MCF 10A (cell line): ENCODE measurements around the gene CTSZ. TPM values are rescaled to one million over a fixed set of nuclear protein-coding genes. Genes with fewer than 3 reads are reported as not detected.
A peak's percentile ranks its signal among the peaks of the same experiment; 100 is the strongest.

Experiments
- BruUV-seq: library from RNA; stranded (reverse); fragments of 400-500 nt; replicated peaks from 2 replicates; lab custom pipeline; 2021; lab: Mats Ljungman, UMichigan
- CTCF ChIA-PET: fragments of 300-600 bp; sonication (Branson Sonifier 250); formaldehyde crosslinking; extraction: SDS; loops from one replicate; lab custom pipeline; 2021; ENCODE audit warnings: antibody characterized with exemption, inconsistent platforms; lab: Yijun Ruan, JAX
- POLR2A ChIA-PET: fragments of 300-600, 350-650 bp; sonication (Branson Sonifier 250); formaldehyde crosslinking; extraction: SDS; loops from one replicate; lab custom pipeline; 2020; ENCODE audit warnings: antibody characterized with exemption, inconsistent platforms; lab: Yijun Ruan, JAX
- DNase-seq: peaks from one replicate; pipeline ENCODE4 v3.0.0-alpha.2; 2018; ENCODE audit not compliant: unreplicated experiment
- H3K27ac Mint-ChIP-seq: one replicate; pipeline ENCODE4 v1.8.0; 2022; ENCODE audit warnings: mild to moderate bottlenecking, low read depth, mixed read lengths; ENCODE audit not compliant: unreplicated experiment
- H3K27me3 Mint-ChIP-seq: one replicate; pipeline ENCODE4 v1.8.0; 2022; ENCODE audit warnings: mixed read lengths; ENCODE audit not compliant: insufficient read depth, unreplicated experiment
- H3K36me3 Mint-ChIP-seq: one replicate; pipeline ENCODE4 v1.8.0; 2022; ENCODE audit warnings: mild to moderate bottlenecking, moderate library complexity, mixed read lengths; ENCODE audit not compliant: insufficient read depth, unreplicated experiment
- H3K4me1 Mint-ChIP-seq: one replicate; pipeline ENCODE4 v1.8.0; 2022; ENCODE audit warnings: mixed read lengths; ENCODE audit not compliant: insufficient read depth, unreplicated experiment
- H3K4me3 Mint-ChIP-seq: one replicate; pipeline ENCODE4 v1.8.0; 2022; ENCODE audit warnings: mild to moderate bottlenecking, moderate library complexity, mixed read lengths; ENCODE audit not compliant: unreplicated experiment
- H3K9me3 Mint-ChIP-seq: one replicate; pipeline ENCODE4 v1.8.0; 2022; ENCODE audit warnings: mixed read lengths; ENCODE audit not compliant: unreplicated experiment
- intact Hi-C: fragments of 100-400 bp; cut with micrococcal nuclease; formaldehyde crosslinking; loops from 2 replicates; pipeline ENCODE4 v1.14.1; 2022
- total RNA-seq: library from RNA; stranded (reverse); gene quantifications from 2 replicates; pipeline ENCODE4 v1.2.3, GENCODE V29; 2022
- TF ChIP-seq, protein P1 (sequence below): fragments of 200-600 bp; IDR thresholded peaks from one replicate; pipeline ENCODE4 v1.8.0; 2022; ENCODE audit warnings: antibody characterized with exemption, mild to moderate bottlenecking; ENCODE audit not compliant: unreplicated experiment

CTSZ gene
- total RNA-seq, 1 experiment from 2014 or later = 96.6 TPM

DNA sequence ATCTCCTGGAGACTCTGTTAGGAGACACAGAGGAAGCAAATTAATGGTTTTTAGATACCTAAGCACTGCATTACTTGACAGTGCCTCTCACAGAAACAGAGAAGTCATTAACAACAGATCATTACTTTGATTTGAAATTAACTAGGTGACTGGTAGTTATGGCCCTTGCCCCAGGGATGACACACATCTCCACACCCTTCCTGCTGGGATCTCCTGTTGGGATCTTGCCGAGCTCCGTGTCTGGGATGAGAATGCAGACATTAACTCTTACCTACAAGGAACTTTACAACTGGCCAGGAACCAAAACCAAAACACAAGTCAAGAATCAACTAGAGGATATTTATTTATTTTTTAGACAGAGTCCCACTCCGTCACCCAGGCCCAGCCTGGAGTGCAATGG lies 37.7 kb upstream of the CTSZ start:
- CTCF ChIA-PET = interaction anchor here (0.7 kb wide), 1 partner anchor 171 kb away, joined by 3 read pairs; no protein-coding TSS in a partner anchor
- BruUV-seq = no TSS peak
- H3K4me3 Mint-ChIP-seq = no peak overlapping the region
- POLR2A ChIA-PET = no interaction called here
- H3K36me3 Mint-ChIP-seq = peaks cover 20% of the 10 kb centered on the region
- peaks cover 8% of the 10 kb centered on the region for H3K9me3 Mint-ChIP-seq
- TF ChIP-seq, protein P1, sequence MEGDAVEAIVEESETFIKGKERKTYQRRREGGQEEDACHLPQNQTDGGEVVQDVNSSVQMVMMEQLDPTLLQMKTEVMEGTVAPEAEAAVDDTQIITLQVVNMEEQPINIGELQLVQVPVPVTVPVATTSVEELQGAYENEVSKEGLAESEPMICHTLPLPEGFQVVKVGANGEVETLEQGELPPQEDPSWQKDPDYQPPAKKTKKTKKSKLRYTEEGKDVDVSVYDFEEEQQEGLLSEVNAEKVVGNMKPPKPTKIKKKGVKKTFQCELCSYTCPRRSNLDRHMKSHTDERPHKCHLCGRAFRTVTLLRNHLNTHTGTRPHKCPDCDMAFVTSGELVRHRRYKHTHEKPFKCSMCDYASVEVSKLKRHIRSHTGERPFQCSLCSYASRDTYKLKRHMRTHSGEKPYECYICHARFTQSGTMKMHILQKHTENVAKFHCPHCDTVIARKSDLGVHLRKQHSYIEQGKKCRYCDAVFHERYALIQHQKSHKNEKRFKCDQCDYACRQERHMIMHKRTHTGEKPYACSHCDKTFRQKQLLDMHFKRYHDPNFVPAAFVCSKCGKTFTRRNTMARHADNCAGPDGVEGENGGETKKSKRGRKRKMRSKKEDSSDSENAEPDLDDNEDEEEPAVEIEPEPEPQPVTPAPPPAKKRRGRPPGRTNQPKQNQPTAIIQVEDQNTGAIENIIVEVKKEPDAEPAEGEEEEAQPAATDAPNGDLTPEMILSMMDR = no peak
- intact Hi-C loops = no loop called here
- H3K27me3 Mint-ChIP-seq = no peaks in the 10 kb centered on the region
- no peak overlapping the region for H3K27ac Mint-ChIP-seq
- H3K4me1 Mint-ChIP-seq = peaks cover 31% of the 10 kb centered on the region
- no peak for DNase-seq

DNA sequence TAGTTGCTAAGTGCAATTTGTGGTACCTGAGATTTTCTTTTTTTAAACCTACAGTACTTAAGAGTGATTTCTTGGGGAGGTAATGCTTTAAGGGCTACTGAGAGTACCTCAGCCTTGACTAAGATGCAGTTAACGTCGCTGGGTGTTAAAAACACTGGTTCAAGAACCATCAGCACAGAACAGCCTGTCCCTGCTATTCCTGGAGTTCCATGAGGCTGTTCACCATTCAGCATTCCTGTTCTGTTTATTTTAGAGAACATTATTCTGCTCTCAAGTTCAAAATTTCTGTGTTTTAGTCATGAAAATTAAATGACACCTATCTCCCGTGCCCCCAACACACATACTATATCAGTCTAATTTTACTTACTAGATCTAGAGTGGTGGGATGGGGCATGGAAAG lies 37.2 kb upstream of the CTSZ start:
- BruUV-seq = no TSS peak
- TF ChIP-seq, protein P1 = no peak
- ChIA-PET POLR2A (interaction anchor here (4.9 kb wide), 1 partner anchor 13 kb away, joined by 107 read pairs; the partner anchor contains the start of gene ATP5F1E), CTCF (interaction anchor here (0.6 to 1.1 kb wide), 2 partner anchors 32 to 115 kb away, joined by 3 to 4 read pairs; no protein-coding TSS in a partner anchor)
- no peak overlapping the region for H3K4me3 Mint-ChIP-seq
- H3K27me3 Mint-ChIP-seq = no peaks in the 10 kb centered on the region
- peaks cover 8% of the 10 kb centered on the region for H3K9me3 Mint-ChIP-seq
- H3K4me1 Mint-ChIP-seq = peaks cover 36% of the 10 kb centered on the region
- intact Hi-C loops = no loop called here
- no peak for DNase-seq
- no peak overlapping the region for H3K27ac Mint-ChIP-seq
- peaks cover 20% of the 10 kb centered on the region for H3K36me3 Mint-ChIP-seq

DNA sequence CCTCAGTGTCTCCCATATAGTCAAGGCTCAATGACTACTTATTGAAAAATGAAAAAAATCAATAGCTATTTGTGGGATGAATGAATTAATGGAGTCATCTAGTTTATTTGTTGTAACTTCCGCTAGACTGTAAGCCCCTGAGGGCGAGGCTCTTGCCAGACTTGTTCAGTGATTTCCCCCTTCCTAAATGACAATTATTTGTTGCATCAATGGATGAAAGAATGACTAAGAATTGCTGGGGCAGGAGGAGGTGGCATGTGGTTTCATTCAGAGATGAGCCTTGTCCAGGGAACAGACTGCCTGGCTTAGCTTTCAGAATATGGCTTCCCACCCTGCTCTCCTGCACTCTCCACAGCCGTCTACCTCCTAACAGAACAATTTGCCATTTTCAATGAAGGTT lies 36.6 kb upstream of the CTSZ start:
- H3K9me3 Mint-ChIP-seq = peaks cover 8% of the 10 kb centered on the region
- TF ChIP-seq, protein P1 = no peak
- H3K4me3 Mint-ChIP-seq = peak overlapping the region; percentile 86
- intact Hi-C loops = no loop called here
- BruUV-seq = no TSS peak
- H3K4me1 Mint-ChIP-seq = peaks cover 42% of the 10 kb centered on the region
- peaks cover 20% of the 10 kb centered on the region for H3K36me3 Mint-ChIP-seq
- ChIA-PET CTCF (interaction anchor here (0.6 to 1.2 kb wide), 4 partner anchors 24 to 1452 kb away, joined by 3 to 4 read pairs (median 3); no protein-coding TSS in a partner anchor), POLR2A (interaction anchor here (0.7 to 4.9 kb wide), 9 partner anchors 12 to 386 kb away, joined by 4 to 107 read pairs (median 8); partner anchors contain the start of genes ATP5F1E and TUBB1)
- H3K27ac Mint-ChIP-seq = no peak overlapping the region
- no peaks in the 10 kb centered on the region for H3K27me3 Mint-ChIP-seq
- DNase-seq = no peak

DNA sequence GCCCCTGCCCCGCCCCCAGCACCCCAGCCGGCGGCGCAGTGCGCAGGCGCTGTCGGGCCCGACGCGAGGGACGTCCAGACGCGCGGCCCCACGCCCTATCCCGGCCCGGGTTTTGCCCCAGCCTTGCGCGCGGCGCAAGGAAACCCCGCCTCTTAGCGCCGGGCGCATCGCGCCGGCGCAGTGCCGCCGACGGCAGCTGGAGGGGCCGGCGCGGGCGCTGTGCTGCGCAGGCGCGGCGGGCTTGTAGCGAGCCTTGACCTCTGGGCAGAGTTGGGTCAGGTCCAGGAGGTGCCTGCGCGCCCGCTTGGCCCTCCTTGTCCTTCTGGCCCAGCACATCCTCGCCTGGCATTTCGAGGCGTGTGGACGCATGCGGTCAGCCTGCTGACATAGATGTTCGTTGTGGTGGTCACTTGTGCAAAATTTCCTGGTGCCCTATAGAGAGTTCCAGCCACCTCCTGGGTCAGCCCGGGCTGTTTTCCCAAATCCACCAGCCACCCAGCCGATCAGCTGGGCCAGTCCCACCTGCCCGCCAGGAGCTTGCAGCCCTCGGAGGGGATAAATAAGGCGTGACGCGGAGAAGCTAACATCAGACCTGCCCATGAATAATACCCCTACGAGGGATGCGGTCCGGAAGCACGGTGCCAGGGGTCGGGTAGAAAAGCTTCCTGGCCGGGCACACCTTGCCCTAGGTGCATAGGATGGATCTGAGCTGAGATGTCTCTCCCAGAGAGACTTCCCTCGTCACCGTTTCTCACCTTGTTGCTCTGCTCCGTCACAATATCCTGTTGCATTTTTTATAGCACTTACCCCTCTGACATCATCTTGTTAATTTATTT lies 36.0 kb upstream of the CTSZ start:
- Mint-ChIP-seq H3K9me3 (peaks cover 8% of the 10 kb centered on the region), H3K4me3 (peak overlapping the region; percentile 86), H3K36me3 (peaks cover 25% of the 10 kb centered on the region), H3K27ac (peak overlapping the region; percentile 90), H3K27me3 (no peaks in the 10 kb centered on the region), H3K4me1 (peaks cover 39% of the 10 kb centered on the region)
- intact Hi-C loops = no loop called here
- POLR2A ChIA-PET = interaction anchor here (0.7 to 4.9 kb wide), 13 partner anchors 11 to 385 kb away, joined by 3 to 107 read pairs (median 5); partner anchors contain the start of genes ATP5F1E and TUBB1
- peak; percentile 93 for DNase-seq
- CTCF ChIA-PET = interaction anchor here (0.6 to 1.2 kb wide), 6 partner anchors 12 to 1452 kb away, joined by 3 to 6 read pairs (median 4); no protein-coding TSS in a partner anchor
- TF ChIP-seq, protein P1 = no peak
- no TSS peak for BruUV-seq
